GM18868 (cell line): Measurements from ENCODE around the gene TTC7B.

ENCODE experiments used
- ATAC-seq: cut with Tn5 transposase; IDR thresholded peaks from one replicate; pipeline ENCODE4 v1.9.1; 2021; ENCODE audit warnings: mild to moderate bottlenecking, moderate library complexity; ENCODE audit not compliant: unreplicated experiment

The TTC7B gene

GRCh38 chr14:90805662-90806540 lies 10.3 kb downstream of the TTC7B start:
- ATAC-seq = no peak

- ATAC-seq = no peak
Measured at GRCh38 chr14:90805084-90805391, 11.2 kb downstream of the TTC7B start.

- ATAC-seq = no peak
Measured at GRCh38 chr14:90804292-90805083, 11.7 kb downstream of the TTC7B start.

GRCh38 chr14:90803249-90803648 lies 13.0 kb downstream of the TTC7B start:
- ATAC-seq = no peak

GRCh38 chr14:90799420-90799819 lies 16.8 kb downstream of the TTC7B start:
- no peak for ATAC-seq

GRCh38 chr14:90797919-90798318 lies 18.3 kb downstream of the TTC7B start:
- ATAC-seq = no peak

GRCh38 chr14:90797451-90797850 lies 18.8 kb downstream of the TTC7B start:
- ATAC-seq = no peak

- ATAC-seq = no peak
Measured at GRCh38 chr14:90796329-90796728, 19.9 kb downstream of the TTC7B start.

GRCh38 chr14:90795744-90796143 lies 20.5 kb downstream of the TTC7B start:
- no peak for ATAC-seq

- ATAC-seq = no peak
Measured at GRCh38 chr14:90791486-90791885, 24.7 kb downstream of the TTC7B start.

- no peak for ATAC-seq
Measured at GRCh38 chr14:90788031-90788430, 28.2 kb downstream of the TTC7B start.

- ATAC-seq = no peak
Measured at GRCh38 chr14:90785876-90786450, 30.3 kb downstream of the TTC7B start.

- no peak for ATAC-seq
Measured at GRCh38 chr14:90785471-90785870, 30.8 kb downstream of the TTC7B start.

GRCh38 chr14:90784621-90785270 lies 31.5 kb downstream of the TTC7B start:
- ATAC-seq = no peak

GRCh38 chr14:90783344-90783743 lies 32.9 kb downstream of the TTC7B start:
- no peak for ATAC-seq

GRCh38 chr14:90782892-90783291 lies 33.3 kb downstream of the TTC7B start:
- ATAC-seq = no peak

GRCh38 chr14:90781876-90782275 lies 34.4 kb downstream of the TTC7B start:
- ATAC-seq = no peak

GRCh38 chr14:90781344-90781761 lies 34.9 kb downstream of the TTC7B start:
- no peak for ATAC-seq

- no peak for ATAC-seq
Measured at GRCh38 chr14:90780519-90780918, 35.7 kb downstream of the TTC7B start.

GRCh38 chr14:90778571-90779255 lies 37.5 kb downstream of the TTC7B start:
- no peak for ATAC-seq
